ENCODE measurements around the gene PIK3AP1.

Gene PIK3AP1

DNA sequence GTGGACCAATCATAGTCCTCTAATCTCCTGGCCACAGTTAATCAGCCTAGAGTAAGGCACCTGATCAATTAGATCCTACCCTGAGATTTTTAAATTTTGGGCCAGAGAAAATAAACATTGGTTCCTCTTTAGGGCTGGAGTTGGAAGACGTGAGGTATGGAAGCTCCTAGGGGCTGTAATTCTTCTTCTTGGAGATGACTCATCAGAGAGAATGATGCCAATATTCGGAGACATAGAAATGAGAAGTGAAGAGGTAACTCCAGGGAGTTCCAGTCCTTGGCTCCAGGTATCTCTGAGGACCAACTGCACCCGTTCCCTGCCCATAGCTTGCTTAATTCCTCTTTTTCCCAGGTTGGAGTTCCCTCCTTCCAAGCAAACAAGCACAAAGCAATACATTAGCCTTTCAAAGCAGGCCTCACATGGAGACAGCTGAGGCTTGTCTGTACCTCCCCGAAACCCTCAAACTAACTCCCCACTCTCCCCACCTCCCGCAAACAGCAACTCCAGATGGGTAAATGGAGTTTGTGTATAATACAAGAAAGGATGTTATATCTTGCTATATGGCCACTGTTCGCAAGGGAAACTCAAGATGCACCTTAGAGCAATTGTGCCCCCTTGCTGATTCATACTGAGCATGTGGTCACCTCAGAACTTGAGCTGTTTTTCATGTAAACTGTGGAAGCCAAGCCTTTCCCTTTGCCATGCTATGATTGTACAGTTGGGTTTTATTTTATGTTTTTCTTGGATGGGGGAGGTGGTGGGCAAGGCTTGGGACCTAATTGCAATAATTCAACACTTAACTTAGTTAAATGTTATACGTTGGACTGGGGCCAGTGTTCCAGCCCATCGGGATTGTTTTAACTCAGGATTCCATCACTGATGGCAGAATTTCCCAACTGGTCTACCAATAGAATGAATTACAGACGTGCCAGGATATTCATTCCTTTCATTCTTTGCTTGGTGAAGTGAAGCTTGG is 29.3 kb downstream of the PIK3AP1 start:
- no peaks in the 10 kb centered on the region for H3K9me3 ChIP-seq (ENCODE audit: insufficient read depth, low read length)
- H3K4me2 ChIP-seq (ENCODE audit: low read depth, low read length, poor library complexity, severe bottlenecking): no peak overlapping the region
- H4K20me1 ChIP-seq (ENCODE audit: low read depth, low read length): peaks cover 28% of the 10 kb centered on the region; the same call in 1 of the 2 replicates
- H2AFZ ChIP-seq (ENCODE audit: low read depth, low read length, severe bottlenecking): no peak overlapping the region
- H3K9ac ChIP-seq (ENCODE audit: low read length): no peak overlapping the region
- no peaks in the 10 kb centered on the region for H3K9me2 ChIP-seq (replicated peaks; ENCODE audit: insufficient read depth, low read length)
- H3K27ac ChIP-seq (ENCODE audit: low read depth, low read length): no peak overlapping the region
- no peaks in the 10 kb centered on the region for H3K27me3 ChIP-seq (ENCODE audit: low read length)
- H3K79me2 ChIP-seq (ENCODE audit: insufficient read depth, low read length): peaks cover 100% of the 10 kb centered on the region
- peaks cover 14% of the 10 kb centered on the region; the same call in 1 of the 2 replicates for H3F3A ChIP-seq (ENCODE audit: insufficient read depth)
- TF ChIP-seq EZH2phosphoT487 (conservative IDR thresholded peaks at IDR 0.05; ENCODE audit: low read length) (no peak), CTCF (IDR thresholded peaks at IDR 0.05; ENCODE audit: insufficient read depth, low read length, poor library complexity, severe bottlenecking) (no peak)
- peaks cover 3% of the 10 kb centered on the region; the same call in 1 of the 2 replicates for H3K36me3 ChIP-seq (ENCODE audit: low read length)
- H3K4me3 ChIP-seq (ENCODE audit: insufficient read depth, low read length, poor library complexity, severe bottlenecking): no peak overlapping the region

GRCh38 chr10:96688789-96689188 is 31.5 kb downstream of the PIK3AP1 start:
- Histone ChIP-seq H3K9me3 (ENCODE audit: insufficient read depth, low read length) (no peaks in the 10 kb centered on the region), H3F3A (ENCODE audit: insufficient read depth) (peaks cover 3% of the 10 kb centered on the region), H3K4me3 (ENCODE audit: insufficient read depth, low read length, poor library complexity, severe bottlenecking) (no peak overlapping the region), H3K36me3 (ENCODE audit: low read length) (peaks cover 11% of the 10 kb centered on the region; the same call in 1 of the 2 replicates), H3K27me3 (ENCODE audit: low read length) (no peaks in the 10 kb centered on the region), H3K9ac (ENCODE audit: low read length) (no peak overlapping the region), H3K9me2 (replicated peaks; ENCODE audit: insufficient read depth, low read length) (no peaks in the 10 kb centered on the region), H2AFZ (ENCODE audit: low read depth, low read length, severe bottlenecking) (no peak overlapping the region), H3K27ac (ENCODE audit: low read depth, low read length) (no peak overlapping the region), H3K4me2 (ENCODE audit: low read depth, low read length, poor library complexity, severe bottlenecking) (no peak overlapping the region), H4K20me1 (ENCODE audit: low read depth, low read length) (peaks cover 34% of the 10 kb centered on the region), H3K79me2 (ENCODE audit: insufficient read depth, low read length) (peaks cover 100% of the 10 kb centered on the region)
- TF ChIP-seq CTCF (IDR thresholded peaks at IDR 0.05; ENCODE audit: insufficient read depth, low read length, poor library complexity, severe bottlenecking) (no peak), EZH2phosphoT487 (conservative IDR thresholded peaks at IDR 0.05; ENCODE audit: low read length) (no peak)

DNA sequence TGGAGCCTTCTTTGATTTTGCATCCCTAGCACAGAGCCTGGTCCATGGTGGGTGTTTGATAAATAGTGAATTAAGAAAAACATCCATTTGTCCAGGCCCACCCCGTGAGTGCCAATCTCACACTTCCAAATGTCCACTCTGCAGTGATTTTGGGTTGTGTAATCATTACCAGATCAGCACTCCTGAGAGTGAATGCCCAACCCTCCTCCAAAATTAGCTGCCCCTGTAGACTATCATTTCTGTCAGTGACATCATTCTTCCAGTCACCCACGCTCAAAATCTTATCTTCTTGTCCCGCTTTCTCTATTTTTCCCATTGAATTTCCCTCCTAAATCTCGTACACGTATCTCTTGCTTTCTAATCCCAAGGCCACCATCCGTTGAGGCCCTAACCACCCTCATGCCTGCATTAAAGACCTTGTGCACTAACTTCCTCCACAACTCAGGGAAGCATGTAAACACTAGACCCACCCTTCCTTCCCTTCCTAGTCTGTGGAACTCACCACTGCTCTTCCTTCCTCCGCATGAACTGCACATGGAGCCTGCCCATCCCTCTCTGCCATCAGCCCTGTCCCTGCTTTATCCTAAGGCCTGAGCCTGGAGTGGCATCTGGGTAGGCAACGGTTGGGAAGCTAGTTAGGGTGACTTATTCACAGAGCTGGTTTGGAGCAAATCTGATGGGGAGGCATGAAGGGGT is 32.8 kb downstream of the PIK3AP1 start:
- Histone ChIP-seq H3K4me3 (ENCODE audit: insufficient read depth, low read length, poor library complexity, severe bottlenecking) (no peak overlapping the region), H4K20me1 (ENCODE audit: low read depth, low read length) (peaks cover 31% of the 10 kb centered on the region), H3K27me3 (ENCODE audit: low read length) (no peaks in the 10 kb centered on the region), H3K79me2 (ENCODE audit: insufficient read depth, low read length) (peaks cover 100% of the 10 kb centered on the region), H3K36me3 (ENCODE audit: low read length) (peaks cover 12% of the 10 kb centered on the region; the same call in 1 of the 2 replicates), H3K9me2 (replicated peaks; ENCODE audit: insufficient read depth, low read length) (no peaks in the 10 kb centered on the region), H3K27ac (ENCODE audit: low read depth, low read length) (no peak overlapping the region), H3K4me2 (ENCODE audit: low read depth, low read length, poor library complexity, severe bottlenecking) (no peak overlapping the region), H3K9ac (ENCODE audit: low read length) (no peak overlapping the region), H3K9me3 (ENCODE audit: insufficient read depth, low read length) (no peaks in the 10 kb centered on the region), H2AFZ (ENCODE audit: low read depth, low read length, severe bottlenecking) (no peak overlapping the region), H3F3A (ENCODE audit: insufficient read depth) (peaks cover 13% of the 10 kb centered on the region)
- TF ChIP-seq EZH2phosphoT487 (conservative IDR thresholded peaks at IDR 0.05; ENCODE audit: low read length): no peak
- no peak for TF ChIP-seq CTCF (IDR thresholded peaks at IDR 0.05; ENCODE audit: insufficient read depth, low read length, poor library complexity, severe bottlenecking)
